ENCODE measurements around the gene ARID1B.

Gene ARID1B

GRCh38 chr6:156794546-156795354 is 17.6 kb downstream of the ARID1B start:
- DNase-seq, result no peak

GRCh38 chr6:156795825-156796224 is 18.6 kb downstream of the ARID1B start:
- DNase-seq, result no peak

- no peak for DNase-seq
Measured at GRCh38 chr6:156796627-156797026, 19.4 kb downstream of the ARID1B start.

DNA sequence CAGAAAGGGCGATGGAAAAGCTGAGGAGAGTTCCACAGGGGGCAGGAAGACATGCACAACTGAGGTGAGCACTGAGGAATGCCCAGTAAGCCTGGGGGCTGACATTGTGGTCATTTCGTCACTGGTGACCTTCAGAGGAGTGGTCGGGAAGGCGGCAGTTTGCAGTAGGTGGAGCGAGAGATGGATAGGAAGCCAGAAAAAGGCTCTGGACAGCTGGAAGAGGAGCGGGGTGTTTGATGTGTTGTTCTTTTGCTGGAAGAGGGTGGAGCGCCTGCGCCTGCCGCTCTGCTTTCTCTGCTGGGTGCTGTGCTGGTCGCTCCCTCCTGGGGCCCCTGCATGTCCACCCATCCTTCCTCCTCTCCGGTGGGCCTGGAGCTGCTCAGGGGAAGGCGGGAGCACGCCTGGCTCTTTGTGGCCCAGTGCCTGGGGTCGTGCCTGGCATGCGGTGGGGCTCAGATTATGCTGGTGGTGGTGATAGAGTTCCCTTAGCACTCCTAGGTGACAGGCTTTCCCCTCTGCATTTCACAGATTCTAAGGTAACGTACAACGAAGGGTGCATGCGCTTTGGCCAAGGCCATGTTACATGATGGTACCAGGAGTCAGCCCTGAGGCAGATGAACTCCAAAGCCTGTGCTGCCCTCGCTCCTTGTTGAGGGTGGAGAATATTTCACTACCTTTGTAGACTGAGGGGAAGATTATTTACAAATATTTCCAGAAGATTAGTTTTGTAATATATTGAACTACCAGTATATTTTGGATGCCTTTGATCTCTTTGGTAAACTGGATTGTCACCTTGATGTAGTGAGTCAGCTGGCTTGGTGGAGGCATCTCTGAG is 20.9 kb downstream of the ARID1B start:
- DNase-seq, result no peak

DNA sequence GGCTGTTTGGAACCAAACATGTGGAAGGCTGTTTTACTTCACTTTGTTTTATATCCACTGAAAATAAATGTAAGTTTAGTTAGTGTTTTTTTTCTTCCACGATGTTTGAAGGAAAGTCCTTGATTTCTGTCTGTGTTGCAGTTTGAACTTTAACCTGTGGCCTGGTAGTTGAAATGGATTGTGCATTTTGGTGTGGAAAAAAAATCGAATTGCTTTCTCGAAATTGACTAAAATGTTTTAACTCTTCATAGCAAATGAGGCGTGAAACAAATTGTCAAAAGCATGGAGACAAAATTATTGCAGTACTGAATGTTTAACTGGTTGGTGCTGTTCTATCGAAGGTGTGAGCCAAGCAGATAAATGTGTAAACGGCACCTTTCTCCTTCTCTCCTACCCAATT is 24.5 kb downstream of the ARID1B start:
- peak; percentile 19 for DNase-seq

DNA sequence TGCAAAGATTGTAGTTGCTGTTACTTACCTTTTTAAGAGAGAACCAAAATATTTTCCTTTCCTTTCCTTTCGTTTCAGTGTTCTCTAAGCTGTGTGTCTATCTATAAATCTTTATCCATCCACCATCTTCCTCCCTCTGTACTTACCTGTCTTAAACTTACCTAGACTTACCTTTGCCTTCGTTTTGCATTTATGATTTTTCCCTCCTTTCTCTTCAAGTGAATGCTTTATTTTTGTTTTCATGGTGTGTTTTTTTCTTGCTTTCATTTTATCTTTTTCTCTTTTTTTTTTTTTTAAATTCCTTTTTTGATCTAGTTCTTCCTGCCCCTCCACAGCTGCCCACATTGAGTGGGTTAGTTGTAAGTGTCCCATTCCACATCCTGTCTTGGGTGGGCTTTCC is 26.2 kb downstream of the ARID1B start:
- no peak for DNase-seq

GRCh38 chr6:156804402-156804801 is 27.2 kb downstream of the ARID1B start:
- DNase-seq, result no peak

GRCh38 chr6:156806155-156806554 is 29.0 kb downstream of the ARID1B start:
- DNase-seq, result no peak

GRCh38 chr6:156807028-156807427 is 29.9 kb downstream of the ARID1B start:
- no peak for DNase-seq

- DNase-seq, result no peak
Measured at GRCh38 chr6:156807795-156808194, 30.6 kb downstream of the ARID1B start.

DNA sequence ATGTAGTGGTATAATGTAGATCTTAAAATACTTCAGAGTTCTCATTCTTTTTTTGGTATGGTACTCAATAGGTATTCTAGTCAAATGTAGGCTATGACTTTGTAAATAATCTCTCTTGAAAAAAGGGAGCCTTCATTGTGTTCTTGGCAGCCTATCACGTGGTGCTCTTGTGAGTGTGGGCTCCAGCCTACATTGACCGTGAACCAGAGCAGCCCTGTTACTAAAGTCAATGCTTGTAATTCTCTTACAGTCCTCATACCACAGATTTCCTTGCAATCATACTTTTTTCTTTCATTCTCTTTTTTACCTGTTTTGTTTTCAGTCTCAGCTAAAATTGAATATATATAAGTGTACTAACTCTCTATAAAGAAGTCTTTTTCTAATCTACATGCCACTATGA is 31.1 kb downstream of the ARID1B start:
- peak; percentile 73 for DNase-seq

DNA sequence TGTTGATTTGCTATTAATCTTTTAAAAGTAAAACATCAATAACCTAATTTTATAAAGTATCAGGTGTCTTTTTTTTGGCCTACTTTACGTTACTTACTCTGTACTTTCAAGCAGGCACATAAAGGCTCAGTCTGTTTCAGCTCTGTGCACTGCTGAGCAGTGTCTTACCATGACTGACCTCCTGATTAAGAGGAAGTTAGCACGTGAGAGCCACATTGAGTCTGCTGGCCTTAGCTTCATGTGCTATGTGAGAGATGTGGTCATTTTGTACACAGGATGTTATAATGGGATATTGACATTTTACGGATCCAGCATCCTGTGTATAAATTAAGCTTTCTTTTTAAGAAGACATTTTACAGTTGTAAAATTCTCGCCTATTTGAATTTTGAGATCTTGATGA is 31.9 kb downstream of the ARID1B start:
- DNase-seq, result no peak

DNA sequence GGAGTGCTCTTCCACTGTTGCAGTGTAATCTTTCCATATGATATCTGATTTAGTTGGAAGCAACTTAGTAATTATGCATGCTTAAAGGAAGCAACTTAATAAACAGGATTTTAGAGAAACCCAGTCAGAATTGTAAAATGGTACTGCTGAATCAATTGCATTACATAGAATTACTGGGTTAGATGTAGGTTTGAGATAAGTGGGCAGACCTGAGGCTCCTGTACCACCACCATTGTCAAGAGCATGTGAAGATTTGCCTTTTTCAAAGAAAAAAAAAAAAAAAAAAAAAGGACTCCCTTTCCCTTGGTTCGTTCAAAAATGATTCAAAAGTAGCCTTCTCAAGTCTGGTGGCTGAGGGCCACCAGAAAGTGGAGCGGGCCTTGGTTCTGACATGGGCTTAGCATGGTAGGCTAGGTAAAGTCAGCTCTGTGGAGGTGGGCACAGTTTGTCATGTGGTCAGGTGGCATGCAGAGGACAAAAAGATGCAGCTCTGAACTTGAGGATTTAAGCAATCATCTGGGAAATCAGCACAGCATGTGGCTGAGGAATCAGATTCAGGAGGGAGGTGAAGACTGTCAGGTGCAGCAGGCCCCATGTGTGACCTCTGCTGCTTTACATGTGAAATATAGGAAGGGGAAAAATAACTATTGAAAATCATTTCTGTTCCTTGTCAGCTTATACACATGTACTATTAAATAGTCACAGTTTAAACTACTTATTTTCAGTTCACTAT is 32.4 kb downstream of the ARID1B start:
- DNase-seq, result no peak

DNA sequence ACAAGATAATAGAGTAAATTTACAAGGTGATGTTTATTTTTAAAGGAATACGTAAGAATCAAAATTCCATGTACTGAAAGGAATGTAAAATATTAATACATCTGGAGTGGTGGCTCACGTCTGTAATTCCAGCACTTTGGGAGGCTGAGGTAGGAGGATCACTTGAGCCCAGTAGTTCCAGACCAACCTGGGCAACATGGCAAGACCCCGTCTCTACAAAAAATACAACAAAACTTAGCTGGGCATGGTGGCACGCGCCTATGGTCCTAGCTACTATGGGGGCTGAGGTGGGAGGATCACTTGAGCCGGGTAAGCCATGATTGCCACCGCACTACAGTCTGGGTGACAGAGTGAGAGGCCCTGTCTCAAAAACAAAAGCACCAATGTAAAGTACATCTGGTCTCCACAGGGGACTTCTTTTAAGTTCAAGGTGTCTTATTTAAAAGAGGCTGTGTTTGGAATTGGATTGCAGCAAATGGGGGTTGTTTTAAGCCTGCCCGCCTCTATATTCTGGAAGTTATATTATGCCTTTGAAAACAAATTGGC is 36.9 kb downstream of the ARID1B start:
- DNase-seq, result no peak

DNA sequence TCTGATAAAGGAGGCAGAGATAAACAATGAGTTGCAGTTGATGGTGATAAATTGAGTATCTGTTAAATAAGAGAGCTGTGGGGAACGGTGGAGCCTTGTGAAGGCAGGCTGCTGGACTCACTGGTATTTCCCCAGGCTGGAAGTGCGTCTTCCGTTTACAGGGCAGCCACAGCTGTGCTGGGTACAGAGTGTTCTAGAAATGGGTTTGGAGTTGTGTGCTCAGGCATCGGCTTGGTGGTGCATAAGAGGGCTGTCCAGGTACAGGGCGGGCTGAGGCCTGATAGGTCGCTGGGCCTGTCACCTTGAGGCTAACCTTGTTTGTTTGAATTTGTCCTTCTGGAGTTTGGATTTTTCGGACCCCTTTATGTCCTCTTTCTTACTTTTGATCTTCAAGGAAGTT is 39.3 kb downstream of the ARID1B start:
- no peak for DNase-seq

DNA sequence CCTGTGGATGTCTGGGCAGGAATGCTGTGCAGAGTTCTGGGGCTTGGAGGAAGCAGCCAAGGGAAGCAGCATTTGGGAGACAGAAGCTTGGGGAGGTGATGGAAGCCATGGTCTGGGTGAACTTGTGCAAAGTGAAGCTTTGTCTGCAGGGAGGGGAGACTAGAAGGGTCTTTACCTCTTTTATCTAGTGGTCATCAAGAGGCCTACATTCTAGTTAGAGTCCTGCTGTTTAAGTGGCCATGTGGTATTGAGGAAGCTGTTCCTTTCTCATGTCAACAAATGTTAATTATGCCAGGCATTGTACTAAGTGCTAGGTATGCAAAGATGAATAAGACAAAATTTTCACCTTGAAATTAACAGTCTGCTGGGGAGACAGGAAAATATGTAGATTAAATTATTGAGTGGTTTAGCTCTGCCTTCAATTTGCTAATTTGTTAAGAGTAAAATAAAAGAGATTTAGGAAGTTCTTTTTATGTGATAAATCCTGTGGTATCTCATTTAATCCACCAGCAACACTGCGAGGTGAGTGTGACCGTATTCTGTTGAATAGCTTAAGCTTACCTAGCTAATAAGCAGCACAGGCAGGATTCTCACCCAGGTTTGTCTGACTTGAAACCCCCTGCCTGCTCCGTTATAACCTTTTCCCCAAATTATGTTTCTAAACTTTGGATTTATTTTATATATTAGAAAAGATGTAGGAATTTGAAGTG is 43.1 kb downstream of the ARID1B start:
- no peak for DNase-seq

- DNase-seq, result no peak
Measured at GRCh38 chr6:156821707-156822106, 44.5 kb downstream of the ARID1B start.

GRCh38 chr6:156822747-156823206 is 45.6 kb downstream of the ARID1B start:
- DNase-seq, result no peak

DNA sequence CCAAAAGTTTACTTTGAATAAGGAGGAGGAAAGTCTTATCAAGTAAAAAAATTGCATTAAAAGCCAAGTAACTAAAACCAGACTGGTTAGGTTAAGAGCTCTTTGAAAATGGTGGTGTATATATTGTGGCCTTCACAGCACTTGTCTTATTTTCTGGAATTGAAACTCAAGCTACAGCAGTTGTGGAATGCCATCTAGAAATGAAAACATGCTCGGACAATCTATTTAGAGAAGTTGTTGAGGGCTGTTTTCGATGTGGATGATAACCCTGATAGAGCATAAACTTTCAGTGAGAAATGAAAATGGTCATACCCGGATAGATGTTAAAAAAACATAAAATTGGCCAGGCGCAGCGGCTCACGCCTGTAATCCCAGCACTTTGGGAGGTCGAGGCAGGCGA is 47.0 kb downstream of the ARID1B start:
- DNase-seq, result no peak

- DNase-seq, result no peak
Measured at GRCh38 chr6:156825475-156825874, 48.3 kb downstream of the ARID1B start.

DNA sequence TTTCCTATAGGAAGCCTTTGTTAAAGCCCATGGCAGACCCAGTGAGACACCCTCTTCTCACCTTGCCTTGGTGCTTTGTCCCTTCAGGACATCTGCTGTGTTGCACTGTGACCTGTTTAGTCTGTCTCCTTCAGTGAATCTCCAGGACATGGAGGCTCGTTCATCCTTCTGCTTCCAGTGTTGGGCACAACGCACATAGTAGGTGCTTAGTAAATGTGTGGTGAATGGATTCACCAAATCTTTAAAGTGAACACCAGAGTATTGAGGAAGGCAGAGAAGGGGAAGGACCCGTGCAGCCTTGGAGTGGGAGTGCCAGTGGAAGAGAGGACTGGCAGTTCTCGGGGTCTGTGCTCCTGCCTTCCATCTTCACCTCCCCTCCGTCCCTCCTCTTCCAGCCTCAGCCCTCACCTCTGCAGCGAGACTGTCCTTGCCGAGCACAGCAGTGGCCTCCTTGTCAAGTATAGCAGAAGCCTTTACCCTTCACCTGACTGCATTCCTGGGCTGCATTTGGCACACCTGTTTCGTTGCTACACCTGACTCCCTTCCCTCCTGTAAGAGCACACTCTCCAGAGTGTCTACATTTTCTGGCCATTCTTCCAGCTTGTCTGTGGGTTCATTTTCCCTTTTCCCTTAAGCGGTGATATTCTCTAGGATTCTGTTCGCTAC is 49.2 kb downstream of the ARID1B start:
- no peak for DNase-seq

GRCh38 chr6:156827382-156827781 is 50.2 kb downstream of the ARID1B start:
- DNase-seq, result no peak
